HG03196 (cell line): ENCODE results near the gene SEC24B.
"Not testable (repeated sequence)": the region's sequence is repeated elsewhere in the genome, so short reads cannot be mapped to it uniquely, and the experiment has no call there.

ENCODE experiments used
- ATAC-seq: cut with Tn5 transposase; IDR thresholded peaks from one replicate; pipeline ENCODE4 v1.9.1; 2021; ENCODE audit not compliant: unreplicated experiment

The SEC24B gene

GRCh38 chr4:109574931-109575804, 141.6 kb downstream of the SEC24B start:
- ATAC-seq = no peak

- ATAC-seq = no peak
Observed at GRCh38 chr4:109576462-109576861, 142.8 kb downstream of the SEC24B start.

- ATAC-seq = no peak
Observed at GRCh38 chr4:109578846-109579245, 145.2 kb downstream of the SEC24B start.

GRCh38 chr4:109579997-109580396, 146.4 kb downstream of the SEC24B start:
- ATAC-seq = not testable (repeated sequence)

- ATAC-seq = peak; percentile 94
Observed at GRCh38 chr4:109588176-109588575, 154.6 kb downstream of the SEC24B start.

GRCh38 chr4:109589119-109589518, 155.5 kb downstream of the SEC24B start:
- ATAC-seq = no peak

GRCh38 chr4:109589605-109590004, 156.0 kb downstream of the SEC24B start:
- no peak for ATAC-seq
